Loucy (cell line): ENCODE measurements around the gene GPLD1.

Experiments
- CTCF ChIP-seq: fragments of 200-600 bp; sonication (generic); conservative IDR thresholded peaks from 2 replicates; pipeline ENCODE4 v1.5.1; 2014; ENCODE audit warnings: mild to moderate bottlenecking, antibody characterized with exemption, low read length
- EZH2phosphoT487 ChIP-seq: fragments of 200-600 bp; IDR thresholded peaks from 2 replicates; pipeline ENCODE4 v1.6.1; 2018; ENCODE audit warnings: antibody characterized with exemption, mild to moderate bottlenecking, moderate library complexity, borderline replicate concordance

GRCh38 chr6:24513602-24514001, 24.2 kb upstream of the GPLD1 start:
- no peak for TF ChIP-seq CTCF
- no peak for TF ChIP-seq EZH2phosphoT487
